Thyroid gland (tissue), 4 donors: ENCODE results near the gene HAUS6.

Experiments
- POLR2A ChIP-seq, 2 donors: fragments of 450-650 bp; IDR thresholded peaks; one replicate each; pipeline ENCODE4 v1.6.1; 2017; ENCODE audit warnings: antibody characterized with exemption in 2 of 2, mild to moderate bottlenecking in 2 of 2, moderate library complexity in 1 of 2
- TF ChIP-seq, protein P1 (sequence below), 6 experiments: fragments of 200-600 bp in 3 of 6; fragments of 450-650 bp in 3 of 6; sonication (generic) in 3 of 6; IDR thresholded peaks; one replicate each; pipeline ENCODE4 v1.5.1; 2016 to 2019; ENCODE audit warnings: antibody characterized with exemption in 6 of 6, mild to moderate bottlenecking in 2 of 6, inconsistent platforms in 1 of 6, moderate library complexity in 1 of 6

DNA sequence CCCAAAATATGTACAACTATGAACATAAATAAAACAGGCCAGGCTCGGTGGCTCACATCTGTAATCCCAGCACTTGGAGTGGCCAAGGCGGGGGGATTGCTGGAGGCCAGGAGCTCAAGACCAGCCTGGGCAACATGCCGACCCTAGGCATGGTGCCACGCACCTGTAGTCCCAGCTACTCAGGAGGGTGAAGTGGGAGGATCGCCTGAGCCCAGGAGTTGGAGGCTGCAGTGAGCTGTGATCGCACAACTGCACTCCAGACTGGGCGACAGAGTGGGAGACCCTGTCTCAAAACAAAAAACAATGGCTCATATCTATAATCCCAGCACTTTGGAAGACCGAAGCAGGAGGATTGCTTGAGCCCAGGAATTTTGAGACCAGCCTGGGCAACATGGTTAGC, 1.5 kb downstream of the HAUS6 start:
- TF ChIP-seq, protein P1, sequence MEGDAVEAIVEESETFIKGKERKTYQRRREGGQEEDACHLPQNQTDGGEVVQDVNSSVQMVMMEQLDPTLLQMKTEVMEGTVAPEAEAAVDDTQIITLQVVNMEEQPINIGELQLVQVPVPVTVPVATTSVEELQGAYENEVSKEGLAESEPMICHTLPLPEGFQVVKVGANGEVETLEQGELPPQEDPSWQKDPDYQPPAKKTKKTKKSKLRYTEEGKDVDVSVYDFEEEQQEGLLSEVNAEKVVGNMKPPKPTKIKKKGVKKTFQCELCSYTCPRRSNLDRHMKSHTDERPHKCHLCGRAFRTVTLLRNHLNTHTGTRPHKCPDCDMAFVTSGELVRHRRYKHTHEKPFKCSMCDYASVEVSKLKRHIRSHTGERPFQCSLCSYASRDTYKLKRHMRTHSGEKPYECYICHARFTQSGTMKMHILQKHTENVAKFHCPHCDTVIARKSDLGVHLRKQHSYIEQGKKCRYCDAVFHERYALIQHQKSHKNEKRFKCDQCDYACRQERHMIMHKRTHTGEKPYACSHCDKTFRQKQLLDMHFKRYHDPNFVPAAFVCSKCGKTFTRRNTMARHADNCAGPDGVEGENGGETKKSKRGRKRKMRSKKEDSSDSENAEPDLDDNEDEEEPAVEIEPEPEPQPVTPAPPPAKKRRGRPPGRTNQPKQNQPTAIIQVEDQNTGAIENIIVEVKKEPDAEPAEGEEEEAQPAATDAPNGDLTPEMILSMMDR (IDR thresholded peaks at IDR 0.05), result no peak
- no peak for TF ChIP-seq POLR2A (IDR thresholded peaks at IDR 0.05)
